ENCODE measurements around the gene COX6A1. TPM values are rescaled to one million over a fixed set of nuclear protein-coding genes. Genes with fewer than 3 reads are reported as not detected.
A peak's percentile ranks its signal among the peaks of the same experiment; 100 is the strongest.

Gene COX6A1
- total and polyA plus RNA-seq, 2 of the 13 experiments (the other 11 are each of a cell fraction or from before 2014, with no cell fraction given), result 542 to 673 TPM

GRCh38 chr12:120445911-120446843 lies 8.3 kb downstream of the COX6A1 start, which contains the start of the genes GATC and TRIAP1 (continued):
- TF ChIP-seq, protein P1, sequence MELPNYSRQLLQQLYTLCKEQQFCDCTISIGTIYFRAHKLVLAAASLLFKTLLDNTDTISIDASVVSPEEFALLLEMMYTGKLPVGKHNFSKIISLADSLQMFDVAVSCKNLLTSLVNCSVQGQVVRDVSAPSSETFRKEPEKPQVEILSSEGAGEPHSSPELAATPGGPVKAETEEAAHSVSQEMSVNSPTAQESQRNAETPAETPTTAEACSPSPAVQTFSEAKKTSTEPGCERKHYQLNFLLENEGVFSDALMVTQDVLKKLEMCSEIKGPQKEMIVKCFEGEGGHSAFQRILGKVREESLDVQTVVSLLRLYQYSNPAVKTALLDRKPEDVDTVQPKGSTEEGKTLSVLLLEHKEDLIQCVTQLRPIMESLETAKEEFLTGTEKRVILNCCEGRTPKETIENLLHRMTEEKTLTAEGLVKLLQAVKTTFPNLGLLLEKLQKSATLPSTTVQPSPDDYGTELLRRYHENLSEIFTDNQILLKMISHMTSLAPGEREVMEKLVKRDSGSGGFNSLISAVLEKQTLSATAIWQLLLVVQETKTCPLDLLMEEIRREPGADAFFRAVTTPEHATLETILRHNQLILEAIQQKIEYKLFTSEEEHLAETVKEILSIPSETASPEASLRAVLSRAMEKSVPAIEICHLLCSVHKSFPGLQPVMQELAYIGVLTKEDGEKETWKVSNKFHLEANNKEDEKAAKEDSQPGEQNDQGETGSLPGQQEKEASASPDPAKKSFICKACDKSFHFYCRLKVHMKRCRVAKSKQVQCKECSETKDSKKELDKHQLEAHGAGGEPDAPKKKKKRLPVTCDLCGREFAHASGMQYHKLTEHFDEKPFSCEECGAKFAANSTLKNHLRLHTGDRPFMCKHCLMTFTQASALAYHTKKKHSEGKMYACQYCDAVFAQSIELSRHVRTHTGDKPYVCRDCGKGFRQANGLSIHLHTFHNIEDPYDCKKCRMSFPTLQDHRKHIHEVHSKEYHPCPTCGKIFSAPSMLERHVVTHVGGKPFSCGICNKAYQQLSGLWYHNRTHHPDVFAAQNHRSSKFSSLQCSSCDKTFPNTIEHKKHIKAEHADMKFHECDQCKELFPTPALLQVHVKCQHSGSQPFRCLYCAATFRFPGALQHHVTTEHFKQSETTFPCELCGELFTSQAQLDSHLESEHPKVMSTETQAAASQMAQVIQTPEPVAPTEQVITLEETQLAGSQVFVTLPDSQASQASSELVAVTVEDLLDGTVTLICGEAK (IDR thresholded peaks at IDR 0.05), result no peak
- TF ChIP-seq, protein P1 (CRISPR knock-in tag; IDR thresholded peaks at IDR 0.05), result peak; percentile 85
- TF ChIP-seq KMT2B (CRISPR knock-in tag; IDR thresholded peaks at IDR 0.05) (peak; percentile 100), ZNF776 (CRISPR knock-in tag; IDR thresholded peaks at IDR 0.05) (peak; percentile 92), HCFC1 (IDR thresholded peaks at IDR 0.05; ENCODE audit: low read depth, low read length) (peak; percentile 84), ZNF318 (CRISPR knock-in tag; IDR thresholded peaks at IDR 0.05) (no peak; the same call in 1 of the 2 replicates), KDM1A (CRISPR knock-in tag; IDR thresholded peaks at IDR 0.05) (0 out of 2 replicates have a peak, but pooled peaks have one; percentile 17), BRF2 (CRISPR knock-in tag; IDR thresholded peaks at IDR 0.05) (no peak), RFXANK (CRISPR knock-in tag; IDR thresholded peaks at IDR 0.05) (peak; percentile 80; the same call in 1 of the 2 replicates)

Data from HepG2 (cell line).